Muscle of leg (tissue), 11 donors: Measurements from ENCODE around the gene ZFYVE19. TPM values are rescaled to one million over a fixed set of nuclear protein-coding genes. Genes with fewer than 3 reads are reported as not detected.

Experiments
- DNase-seq: peaks from one replicate; pipeline ENCODE4 v3.0.0; 2013
- H3K27ac ChIP-seq: one replicate; pipeline ENCODE4 v1.5.1; 2013; ENCODE audit warnings: mild to moderate bottlenecking, low read length, control low read depth
- H3K27me3 ChIP-seq: one replicate; pipeline ENCODE4 v1.6.1; 2013; ENCODE audit warnings: low read length; ENCODE audit not compliant: control insufficient read depth, insufficient read depth
- H3K36me3 ChIP-seq: one replicate; pipeline ENCODE4 v1.6.1; 2013; ENCODE audit warnings: low read length; ENCODE audit not compliant: control insufficient read depth, insufficient read depth
- H3K4me1 ChIP-seq: one replicate; pipeline ENCODE4 v1.6.1; 2013; ENCODE audit warnings: low read length; ENCODE audit not compliant: control insufficient read depth, insufficient read depth
- H3K4me3 ChIP-seq: one replicate; pipeline ENCODE4 v1.5.1; 2013; ENCODE audit warnings: low read length, control low read depth
- H3K9me3 ChIP-seq: replicated peaks from 2 replicates; pipeline ENCODE4 v1.6.1; 2013; ENCODE audit warnings: low read depth, low read length; ENCODE audit not compliant: control insufficient read depth
- WGBS: methylation state at CpG from one replicate; pipeline ENCODE4 v1.1.5; 2013; ENCODE audit warnings: missing lambda C conversion rate; ENCODE audit not compliant: insufficient coverage; 5-methylcytosine and 5-hydroxymethylcytosine counted together
- polyA plus RNA-seq, 8 donors: library from polyadenylated mRNA; unstranded; fragments of 120-200 nt; gene quantifications; one replicate each; pipeline versions ENCODE4 v1.2.1 to v1.2.3, GENCODE V29; 2013; ENCODE audit warnings: inconsistent platforms in 1 of 8, low replicate concordance in 1 of 8; ENCODE audit not compliant: insufficient read length in 8 of 8, insufficient read depth in 1 of 8
- total RNA-seq: library from RNA; stranded (reverse); fragments of 120-200 nt; gene quantifications from one replicate; pipeline ENCODE4 v1.2.4, GENCODE V29; 2013

The ZFYVE19 gene
- total and polyA plus RNA-seq, 9 donors: 15.1 to 24.9 (median 18.8) TPM

- Histone ChIP-seq H3K4me1 (peaks cover 2% of the 10 kb centered on the region), H3K27ac (no peak overlapping the region), H3K4me3 (no peak overlapping the region), H3K36me3 (peaks cover 69% of the 10 kb centered on the region), H3K27me3 (no peaks in the 10 kb centered on the region), H3K9me3 (no peaks in the 10 kb centered on the region)
- no peak for DNase-seq
- WGBS: 96% methylated on average over 12 of the region's 14 CpGs
These were observed 31.0 kb upstream of the ZFYVE19 start for GRCh38 chr15:40775740-40776536.

GRCh38 chr15:40776537-40777141 is 30.2 kb upstream of the ZFYVE19 start:
- Histone ChIP-seq H3K9me3 (no peaks in the 10 kb centered on the region), H3K36me3 (peaks cover 69% of the 10 kb centered on the region), H3K27me3 (no peaks in the 10 kb centered on the region), H3K4me1 (no peaks in the 10 kb centered on the region), H3K27ac (no peak overlapping the region), H3K4me3 (no peak overlapping the region)
- DNase-seq: no peak
- WGBS: 99% methylated on average over 7 of the region's 11 CpGs

GRCh38 chr15:40782609-40783227 is 24.2 kb upstream of the ZFYVE19 start:
- 64% methylated on average over 4 of the region's 8 CpGs for WGBS
- no peaks in the 10 kb centered on the region for H3K9me3 ChIP-seq
- no peak overlapping the region for H3K27ac ChIP-seq
- DNase-seq: no peak
- H3K4me3 ChIP-seq: no peak overlapping the region
- H3K27me3 ChIP-seq: no peaks in the 10 kb centered on the region
- no peaks in the 10 kb centered on the region for H3K4me1 ChIP-seq
- peaks cover 26% of the 10 kb centered on the region for H3K36me3 ChIP-seq

- H3K9me3 ChIP-seq: no peaks in the 10 kb centered on the region
- no peaks in the 10 kb centered on the region for H3K27me3 ChIP-seq
- peaks cover 2% of the 10 kb centered on the region for H3K4me1 ChIP-seq
- peaks cover 5% of the 10 kb centered on the region for H3K36me3 ChIP-seq
- no peak overlapping the region for H3K4me3 ChIP-seq
- H3K27ac ChIP-seq: no peak overlapping the region
- DNase-seq: no peak
- WGBS: 100% methylated on average over 1 of the region's 3 CpGs
These were observed 21.7 kb upstream of the ZFYVE19 start for GRCh38 chr15:40785164-40785563.

GRCh38 chr15:40785814-40786213 is 21.1 kb upstream of the ZFYVE19 start:
- H3K4me3 ChIP-seq: no peak overlapping the region

GRCh38 chr15:40787344-40787841 is 19.5 kb upstream of the ZFYVE19 start:
- WGBS: no CpG with 5 or more reads among the region's 4 CpGs
- H3K27ac ChIP-seq: no peak overlapping the region

More at GRCh38 chr15:40785814-40786213, 21.1 kb upstream of the ZFYVE19 start:
- peaks cover 8% of the 10 kb centered on the region for H3K36me3 ChIP-seq
- no peak overlapping the region for H3K27ac ChIP-seq
- H3K27me3 ChIP-seq: no peaks in the 10 kb centered on the region
- 86% methylated on average over 1 of the region's 2 CpGs for WGBS
- no peak for DNase-seq
- no peaks in the 10 kb centered on the region for H3K9me3 ChIP-seq
- peaks cover 2% of the 10 kb centered on the region for H3K4me1 ChIP-seq

GRCh38 chr15:40787991-40788390 is 18.9 kb upstream of the ZFYVE19 start:
- no peaks in the 10 kb centered on the region for H3K9me3 ChIP-seq
- H3K4me3 ChIP-seq: no peak overlapping the region
- no peak overlapping the region for H3K27ac ChIP-seq
- H3K4me1 ChIP-seq: peaks cover 2% of the 10 kb centered on the region
- H3K36me3 ChIP-seq: peaks cover 16% of the 10 kb centered on the region
- 79% methylated on average over 3 of the region's 6 CpGs for WGBS
- DNase-seq: no peak
- H3K27me3 ChIP-seq: no peaks in the 10 kb centered on the region

More at GRCh38 chr15:40787344-40787841, 19.5 kb upstream of the ZFYVE19 start:
- DNase-seq: no peak
- peaks cover 2% of the 10 kb centered on the region for H3K4me1 ChIP-seq
- H3K4me3 ChIP-seq: no peak overlapping the region
- H3K36me3 ChIP-seq: peaks cover 12% of the 10 kb centered on the region
- no peaks in the 10 kb centered on the region for H3K9me3 ChIP-seq
- no peaks in the 10 kb centered on the region for H3K27me3 ChIP-seq

- Histone ChIP-seq H3K4me1 (peaks cover 2% of the 10 kb centered on the region), H3K36me3 (peaks cover 21% of the 10 kb centered on the region), H3K27me3 (no peaks in the 10 kb centered on the region), H3K27ac (no peak overlapping the region), H3K4me3 (no peak overlapping the region), H3K9me3 (no peaks in the 10 kb centered on the region)
- DNase-seq: no peak
- 62% methylated on average over 5 of the region's 5 CpGs for WGBS
These were observed 17.8 kb upstream of the ZFYVE19 start for GRCh38 chr15:40789119-40789518.

GRCh38 chr15:40789999-40790398 is 16.9 kb upstream of the ZFYVE19 start:
- DNase-seq: no peak
- Histone ChIP-seq H3K9me3 (no peaks in the 10 kb centered on the region), H3K27me3 (no peaks in the 10 kb centered on the region), H3K4me3 (no peak overlapping the region), H3K27ac (no peak overlapping the region), H3K4me1 (peaks cover 2% of the 10 kb centered on the region), H3K36me3 (peaks cover 18% of the 10 kb centered on the region)
- 94% methylated on average over 7 of the region's 8 CpGs for WGBS

- peaks cover 2% of the 10 kb centered on the region for H3K4me1 ChIP-seq
- H3K36me3 ChIP-seq: peaks cover 18% of the 10 kb centered on the region
- WGBS: no CpG with 5 or more reads among the region's 3 CpGs
- H3K4me3 ChIP-seq: no peak overlapping the region
- DNase-seq: no peak
- no peaks in the 10 kb centered on the region for H3K27me3 ChIP-seq
- no peak overlapping the region for H3K27ac ChIP-seq
- no peaks in the 10 kb centered on the region for H3K9me3 ChIP-seq
These were observed 16.2 kb upstream of the ZFYVE19 start for GRCh38 chr15:40790718-40791117.
